ENCODE measurements around the gene SMAD3. TPM values are rescaled to one million over a fixed set of nuclear protein-coding genes. Genes with fewer than 3 reads are reported as not detected.

The SMAD3 gene
- total RNA-seq, 2 donors from 2014 or later = 47.9 to 78.5 TPM

- no peak for TF ChIP-seq CTCF (IDR thresholded peaks at IDR 0.05)
- Histone ChIP-seq H3K9me3 (no peaks in the 10 kb centered on the region), H3K4me3 (no peak overlapping the region), H3K27me3 (replicated peaks; ENCODE audit: insufficient read depth) (no peaks in the 10 kb centered on the region), H3K36me3 (no peaks in the 10 kb centered on the region), H3K27ac (peak overlapping the region in 1 of 2 donors; percentile 2), H3K4me1 (ENCODE audit: control insufficient read depth in 1 of 2, low read depth in 2 of 2) (peaks cover 4 to 31% of the 10 kb centered on the region in 2 donors)
- no peak for ATAC-seq (ENCODE audit: insufficient number of reproducible peaks, low FRiP score, low read depth)
- no peak for DNase-seq (ENCODE audit: low spot score)
Observed at GRCh38 chr15:67157521-67158252, 92.3 kb downstream of the SMAD3 start.

GRCh38 chr15:67158367-67158766 is 93.0 kb downstream of the SMAD3 start:
- Histone ChIP-seq H3K27ac (peak overlapping the region in 1 of 2 donors; percentile 2), H3K27me3 (replicated peaks; ENCODE audit: insufficient read depth) (no peaks in the 10 kb centered on the region), H3K36me3 (no peaks in the 10 kb centered on the region), H3K4me1 (ENCODE audit: control insufficient read depth in 1 of 2, low read depth in 2 of 2) (peaks cover 4 to 33% of the 10 kb centered on the region in 2 donors), H3K4me3 (no peak overlapping the region), H3K9me3 (no peaks in the 10 kb centered on the region)
- ATAC-seq (ENCODE audit: insufficient number of reproducible peaks, low FRiP score, low read depth) (no peak), DNase-seq (ENCODE audit: low spot score) (no peak)
- TF ChIP-seq CTCF (IDR thresholded peaks at IDR 0.05) = no peak

- DNase-seq (ENCODE audit: low spot score) = no peak
Observed at GRCh38 chr15:67161412-67161811, 96.0 kb downstream of the SMAD3 start.

GRCh38 chr15:67161881-67162280 is 96.5 kb downstream of the SMAD3 start:
- no peak overlapping the region for H3K27ac ChIP-seq
- no peak overlapping the region for H3K4me3 ChIP-seq
- no peak for ATAC-seq (ENCODE audit: insufficient number of reproducible peaks, low FRiP score, low read depth)
- no peak for DNase-seq (ENCODE audit: low spot score)
- TF ChIP-seq CTCF (IDR thresholded peaks at IDR 0.05) = no peak
- no peaks in the 10 kb centered on the region for H3K36me3 ChIP-seq
- no peaks in the 10 kb centered on the region for H3K27me3 ChIP-seq (replicated peaks; ENCODE audit: insufficient read depth)
- H3K4me1 ChIP-seq (ENCODE audit: control insufficient read depth in 1 of 2, low read depth in 2 of 2) = peaks cover 25 to 49% of the 10 kb centered on the region in 2 donors
- no peaks in the 10 kb centered on the region for H3K9me3 ChIP-seq

More at GRCh38 chr15:67161412-67161811, 96.0 kb downstream of the SMAD3 start:
- ATAC-seq (ENCODE audit: insufficient number of reproducible peaks, low FRiP score, low read depth) = no peak
- TF ChIP-seq CTCF (IDR thresholded peaks at IDR 0.05) = no peak
- no peaks in the 10 kb centered on the region for H3K9me3 ChIP-seq
- H3K4me3 ChIP-seq = no peak overlapping the region
- no peaks in the 10 kb centered on the region for H3K27me3 ChIP-seq (replicated peaks; ENCODE audit: insufficient read depth)
- peaks cover 20 to 44% of the 10 kb centered on the region in 2 donors for H3K4me1 ChIP-seq (ENCODE audit: control insufficient read depth in 1 of 2, low read depth in 2 of 2)
- H3K27ac ChIP-seq = no peak overlapping the region
- no peaks in the 10 kb centered on the region for H3K36me3 ChIP-seq

- Histone ChIP-seq H3K27me3 (replicated peaks; ENCODE audit: insufficient read depth) (no peaks in the 10 kb centered on the region), H3K36me3 (peaks cover 6% of the 10 kb centered on the region), H3K4me3 (no peak overlapping the region), H3K27ac (no peak overlapping the region), H3K9me3 (no peaks in the 10 kb centered on the region), H3K4me1 (ENCODE audit: control insufficient read depth in 1 of 2, low read depth in 2 of 2) (peaks cover 36 to 55% of the 10 kb centered on the region in 2 donors)
- TF ChIP-seq CTCF (IDR thresholded peaks at IDR 0.05) = no peak
- ATAC-seq (ENCODE audit: insufficient number of reproducible peaks, low FRiP score, low read depth) (no peak), DNase-seq (ENCODE audit: low spot score) (no peak)
Observed at GRCh38 chr15:67163180-67163579, 97.8 kb downstream of the SMAD3 start.
